GM19452 (cell line): ENCODE data around the gene GPR17.

ENCODE experiments used
- ATAC-seq: cut with Tn5 transposase; IDR thresholded peaks from one replicate; pipeline ENCODE4 v1.9.1; 2021; ENCODE audit not compliant: unreplicated experiment

The GPR17 gene

DNA sequence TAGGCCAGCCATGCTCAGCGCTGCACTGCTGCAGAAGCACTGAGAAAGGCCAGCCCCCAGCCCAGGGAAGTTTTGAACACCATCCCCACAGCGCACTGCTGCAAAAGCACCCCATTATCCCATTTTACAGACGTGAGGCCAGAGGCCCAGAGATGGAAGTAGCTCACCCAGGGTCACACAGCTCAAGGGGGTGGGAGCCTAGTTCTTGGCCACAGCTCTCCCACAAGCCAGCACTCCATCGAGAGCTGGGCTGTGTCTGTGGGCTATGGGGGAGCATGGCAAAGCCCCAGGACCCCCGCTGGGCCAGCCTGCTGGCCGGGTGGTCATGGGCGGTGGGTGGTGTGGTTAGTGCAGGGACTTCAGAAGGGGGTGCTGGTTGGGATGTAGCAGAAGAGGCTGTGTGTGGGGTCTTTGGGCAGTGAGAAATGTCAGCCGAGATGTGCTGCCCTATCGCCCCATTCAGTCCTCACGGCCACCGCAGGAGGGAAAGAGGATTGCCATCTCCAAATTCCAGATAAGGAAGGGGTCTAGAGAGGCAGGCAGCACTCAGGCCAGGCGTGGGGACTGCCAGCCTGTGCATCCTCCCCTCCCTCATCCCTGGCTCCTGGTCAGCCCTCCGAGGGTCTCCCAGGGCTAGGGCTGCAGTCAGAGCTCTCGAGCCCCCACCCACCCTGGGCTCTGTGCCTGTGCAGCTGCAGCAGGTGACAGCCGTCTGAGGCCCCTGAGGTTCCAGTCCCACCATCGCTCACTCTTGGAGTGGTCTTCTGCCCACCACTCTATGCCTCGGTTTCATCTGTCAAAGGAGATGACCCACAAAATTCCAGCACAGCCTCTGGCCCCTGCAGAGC, 17.0 kb upstream of the GPR17 start:
- ATAC-seq = no peak

DNA sequence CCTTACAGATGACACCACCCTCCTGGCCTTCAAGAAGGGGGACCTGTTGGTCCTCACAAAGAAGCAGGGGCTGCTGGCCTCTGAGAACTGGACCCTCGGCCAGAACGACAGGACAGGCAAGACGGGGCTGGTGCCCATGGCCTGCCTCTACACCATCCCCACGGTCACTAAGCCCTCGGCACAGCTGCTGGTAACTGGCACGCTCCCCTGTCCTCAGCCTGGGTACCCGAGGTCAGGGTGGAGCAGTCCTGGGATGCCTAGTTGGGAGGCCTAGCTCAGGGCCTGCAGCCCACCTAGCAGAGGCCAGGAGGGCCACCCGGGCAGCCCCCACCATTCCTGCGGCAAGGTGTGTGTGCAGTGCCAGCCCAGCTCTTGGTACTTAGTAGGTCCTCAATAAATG, 16.3 kb upstream of the GPR17 start:
- no peak for ATAC-seq

GRCh38 chr2:127630096-127630863, 15.7 kb upstream of the GPR17 start:
- no peak for ATAC-seq

DNA sequence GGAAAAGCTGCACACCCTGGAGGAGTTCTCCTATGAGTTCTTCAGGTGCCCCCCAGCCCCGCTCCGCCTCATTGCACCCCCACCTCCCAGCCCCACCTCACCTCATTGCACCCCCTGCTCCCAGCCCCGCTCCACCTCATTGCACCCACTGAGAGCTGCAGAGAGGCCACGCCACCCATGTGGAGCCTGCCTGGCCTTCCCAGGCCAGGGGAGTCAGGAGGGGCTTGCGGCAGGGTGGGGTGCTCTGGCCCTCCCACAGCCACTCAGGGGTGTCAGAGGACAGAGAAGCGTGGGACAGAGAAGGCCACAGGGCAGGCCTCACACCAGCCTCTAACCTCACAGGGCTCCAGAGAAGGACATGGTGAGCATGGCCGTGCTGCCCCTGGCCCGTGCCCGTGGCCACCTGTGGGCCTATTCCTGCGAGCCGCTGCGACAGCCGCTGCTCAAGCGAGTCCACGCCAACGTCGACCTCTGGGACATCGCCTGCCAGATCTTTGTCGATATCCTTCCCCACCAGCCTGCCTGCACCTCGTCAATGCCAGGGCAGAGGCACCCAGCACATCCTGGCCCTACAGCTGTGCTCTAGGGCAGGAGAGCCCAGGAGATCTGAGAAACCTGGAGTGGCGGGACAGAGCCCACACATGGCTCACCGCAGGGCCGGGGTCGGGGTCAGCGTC, 15.0 kb upstream of the GPR17 start:
- no peak for ATAC-seq

DNA sequence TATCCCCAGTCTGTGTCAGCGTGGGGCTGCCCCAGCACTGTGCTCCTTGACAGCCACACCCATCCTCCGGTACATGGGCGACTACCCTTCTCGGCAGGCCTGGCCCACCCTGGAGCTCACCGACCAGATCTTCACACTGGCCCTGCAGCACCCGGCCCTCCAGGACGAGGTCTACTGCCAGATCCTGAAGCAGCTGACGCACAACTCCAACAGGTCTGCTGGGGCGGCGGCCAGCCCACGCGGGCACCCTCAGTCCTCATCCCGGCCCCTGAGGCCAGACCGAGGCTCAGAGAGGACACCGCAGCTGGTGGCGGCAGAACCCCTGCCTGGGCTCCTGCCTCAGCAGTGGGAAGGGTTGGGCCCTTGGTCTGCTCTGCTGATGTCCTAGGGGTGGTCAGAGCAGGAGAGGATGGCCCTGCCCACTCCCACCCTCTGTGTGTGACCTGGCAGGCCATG, 14.4 kb upstream of the GPR17 start:
- ATAC-seq = no peak

GRCh38 chr2:127631997-127632581, 13.9 kb upstream of the GPR17 start:
- ATAC-seq = no peak

DNA sequence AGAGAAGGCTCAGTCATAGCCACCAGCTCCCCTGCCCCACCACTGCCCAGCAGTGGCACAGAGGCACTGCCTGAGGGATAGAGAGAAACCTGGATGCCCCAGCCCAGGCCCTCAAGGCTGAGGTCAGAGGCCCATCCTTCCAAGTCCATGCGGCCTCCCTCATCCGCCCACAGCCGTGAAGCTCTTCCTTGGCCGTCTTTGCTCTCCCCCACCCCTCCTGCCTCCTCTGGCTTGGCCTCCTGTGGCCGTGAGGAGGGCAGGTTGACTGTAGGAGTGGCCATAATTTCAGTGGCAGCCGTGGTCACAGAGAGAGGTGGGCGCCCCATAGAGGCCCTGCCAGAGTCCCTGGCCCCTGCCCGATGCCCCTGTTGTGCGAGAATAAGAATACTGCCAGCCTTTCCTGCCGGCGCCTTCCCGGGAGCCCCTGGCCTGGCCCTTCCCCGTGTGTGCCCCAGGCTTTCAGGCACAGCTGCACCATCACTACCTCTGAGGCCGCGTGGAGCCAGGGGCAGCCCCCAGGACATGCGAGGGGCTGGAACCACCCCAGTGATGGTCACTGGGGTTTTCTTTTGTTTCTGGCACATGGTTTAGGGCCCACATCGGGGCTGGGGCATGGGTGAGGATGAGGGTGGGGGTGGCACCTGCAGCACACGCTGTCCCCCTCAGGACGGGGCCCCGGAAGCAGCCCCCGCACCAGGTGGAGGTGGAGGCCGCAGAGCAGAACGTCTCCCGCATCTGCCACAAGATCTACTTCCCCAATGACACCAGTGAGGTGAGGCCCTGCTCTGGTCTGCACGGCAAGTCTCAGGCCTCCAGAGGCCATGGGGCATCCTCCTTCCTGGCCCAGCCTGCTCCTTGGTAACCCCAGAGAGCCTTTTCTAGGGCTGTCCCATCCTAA, 13.1 kb upstream of the GPR17 start:
- ATAC-seq = no peak

DNA sequence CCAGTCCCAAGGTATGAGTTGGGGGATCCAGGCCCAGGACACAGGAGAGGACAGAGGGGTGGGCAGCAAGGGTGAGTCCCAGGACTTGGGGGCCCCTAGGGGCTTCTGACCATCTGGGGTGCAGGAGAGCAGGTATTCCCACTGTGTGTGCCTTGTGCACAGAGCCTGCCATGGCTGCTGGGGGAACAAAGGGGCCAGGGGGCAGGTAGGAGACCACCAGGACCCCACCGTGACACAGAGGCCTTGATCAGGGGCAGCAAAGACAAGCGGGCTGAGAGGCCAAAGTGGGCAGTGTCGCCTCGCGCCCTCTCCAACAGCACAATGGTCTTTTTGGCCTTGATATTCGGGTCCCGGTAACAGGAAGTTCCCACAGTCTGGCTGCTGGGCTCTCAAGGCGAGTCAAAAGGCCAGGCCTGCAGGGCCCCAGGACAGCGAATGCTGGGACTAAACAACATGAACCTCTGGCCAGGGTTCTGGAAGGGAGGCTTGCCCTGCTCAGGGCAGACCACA, 12.3 kb upstream of the GPR17 start:
- no peak for ATAC-seq

DNA sequence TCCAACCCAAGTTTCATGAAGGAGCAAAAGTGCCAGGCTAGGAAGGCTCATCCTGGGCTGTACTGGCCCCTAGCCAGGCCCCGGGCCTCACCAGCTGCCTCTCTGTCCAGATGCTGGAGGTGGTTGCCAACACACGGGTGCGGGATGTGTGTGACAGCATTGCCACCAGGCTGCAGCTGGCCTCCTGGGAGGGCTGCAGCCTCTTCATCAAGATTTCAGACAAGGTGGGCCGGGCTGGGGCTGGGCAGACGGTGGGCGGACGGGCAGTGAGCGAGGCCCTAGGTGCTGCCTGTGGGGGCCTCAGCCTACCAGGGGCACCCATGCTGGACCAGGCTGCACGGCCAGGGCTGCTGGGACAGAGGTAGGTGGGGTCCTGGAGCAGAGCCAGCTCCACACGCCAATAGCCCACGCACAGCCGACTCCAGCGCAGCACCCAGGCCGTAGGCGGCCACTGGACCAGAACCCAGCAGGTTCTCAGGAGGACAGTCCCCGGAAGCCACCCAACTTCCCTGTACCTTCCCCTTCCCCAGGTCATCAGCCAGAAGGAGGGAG, 11.8 kb upstream of the GPR17 start:
- ATAC-seq = no peak

- ATAC-seq = no peak
Observed at GRCh38 chr2:127634626-127635379, 11.2 kb upstream of the GPR17 start.

DNA sequence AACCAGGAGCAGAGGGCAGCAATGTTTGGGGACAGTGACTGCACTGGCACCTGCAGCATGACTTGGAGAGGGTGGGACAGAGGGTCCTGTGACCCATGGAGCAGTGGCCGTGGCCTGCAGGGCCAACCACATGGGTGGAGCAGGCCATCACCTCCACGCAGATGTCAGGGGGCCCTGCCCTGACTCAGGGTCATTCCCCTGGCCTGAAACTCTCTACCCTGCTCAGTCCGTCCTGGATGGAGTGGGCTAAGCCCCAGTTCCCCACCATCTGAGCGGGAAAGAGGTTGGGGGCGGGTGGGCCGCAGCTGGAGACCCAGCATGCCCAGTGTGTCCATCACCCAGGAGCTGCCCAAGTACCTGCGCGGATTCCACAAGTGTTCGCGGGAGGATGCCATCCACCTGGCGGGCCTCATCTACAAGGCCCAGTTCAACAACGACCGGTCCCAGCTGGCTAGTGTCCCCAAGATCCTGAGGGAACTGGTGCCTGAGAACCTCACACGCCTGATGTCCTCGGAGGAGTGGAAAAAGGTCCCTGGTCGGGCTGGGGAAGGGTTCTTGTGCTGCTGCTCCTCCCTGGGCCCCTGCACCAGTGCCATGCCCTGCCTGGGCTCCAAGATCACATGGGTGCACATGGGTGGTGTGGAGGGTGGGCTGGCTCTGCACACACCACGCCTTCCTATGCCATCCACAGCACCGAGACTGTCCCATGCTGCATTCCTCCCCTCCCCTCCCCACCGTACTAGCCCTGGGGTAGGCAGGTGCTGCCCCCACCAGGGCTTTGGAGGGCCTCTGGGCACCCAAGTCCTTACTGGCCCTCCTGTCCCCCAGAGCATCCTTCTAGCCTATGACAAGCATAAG, 10.3 kb upstream of the GPR17 start:
- no peak for ATAC-seq

DNA sequence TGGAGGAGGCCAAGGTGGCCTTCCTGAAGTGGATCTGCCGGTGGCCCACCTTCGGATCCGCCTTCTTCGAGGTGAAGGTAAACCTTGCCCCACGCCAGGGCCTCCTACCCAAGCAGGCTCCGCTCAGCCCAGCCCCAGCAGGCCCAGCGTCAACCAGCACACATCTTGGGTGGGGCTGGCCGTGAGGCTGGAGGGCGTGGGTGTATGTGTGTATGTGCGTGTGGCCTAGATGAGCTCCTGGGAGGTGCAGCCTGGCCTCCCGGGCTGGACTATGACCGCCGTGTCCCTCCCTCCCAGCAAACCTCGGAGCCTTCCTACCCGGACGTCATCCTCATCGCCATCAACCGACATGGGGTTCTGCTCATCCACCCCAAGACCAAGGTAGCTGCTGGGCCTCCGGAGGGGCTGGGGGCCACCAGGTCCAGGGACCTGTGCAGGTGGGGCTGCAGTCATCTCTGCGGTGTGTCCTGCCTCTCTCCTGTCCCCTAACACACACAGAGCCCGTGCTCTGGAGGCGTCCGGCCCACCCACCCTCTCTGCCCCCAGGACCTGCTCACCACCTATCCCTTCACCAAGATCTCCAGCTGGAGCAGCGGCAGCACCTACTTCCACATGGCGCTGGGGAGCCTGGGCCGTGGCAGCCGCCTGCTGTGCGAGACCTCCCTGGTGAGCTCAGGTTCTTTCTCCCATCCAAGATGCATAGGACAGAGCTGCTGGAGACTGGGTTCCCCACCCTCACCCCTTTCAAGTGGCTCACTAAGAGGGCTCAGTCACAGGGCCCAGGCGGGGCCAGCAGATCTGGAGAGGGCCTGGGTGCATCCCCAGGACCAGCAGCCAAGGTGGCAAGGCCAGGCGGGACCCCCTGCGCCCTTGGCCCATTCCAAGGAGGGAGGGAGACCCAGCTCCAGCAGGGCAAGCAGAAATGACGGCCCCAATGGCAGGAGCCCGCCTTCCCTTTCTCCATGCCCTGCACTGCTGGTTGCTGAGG, 9.4 kb upstream of the GPR17 start:
- no peak for ATAC-seq

- no peak for ATAC-seq
Observed at GRCh38 chr2:127637236-127637630, 8.7 kb upstream of the GPR17 start.

GRCh38 chr2:127637725-127638252, 8.2 kb upstream of the GPR17 start:
- no peak for ATAC-seq

DNA sequence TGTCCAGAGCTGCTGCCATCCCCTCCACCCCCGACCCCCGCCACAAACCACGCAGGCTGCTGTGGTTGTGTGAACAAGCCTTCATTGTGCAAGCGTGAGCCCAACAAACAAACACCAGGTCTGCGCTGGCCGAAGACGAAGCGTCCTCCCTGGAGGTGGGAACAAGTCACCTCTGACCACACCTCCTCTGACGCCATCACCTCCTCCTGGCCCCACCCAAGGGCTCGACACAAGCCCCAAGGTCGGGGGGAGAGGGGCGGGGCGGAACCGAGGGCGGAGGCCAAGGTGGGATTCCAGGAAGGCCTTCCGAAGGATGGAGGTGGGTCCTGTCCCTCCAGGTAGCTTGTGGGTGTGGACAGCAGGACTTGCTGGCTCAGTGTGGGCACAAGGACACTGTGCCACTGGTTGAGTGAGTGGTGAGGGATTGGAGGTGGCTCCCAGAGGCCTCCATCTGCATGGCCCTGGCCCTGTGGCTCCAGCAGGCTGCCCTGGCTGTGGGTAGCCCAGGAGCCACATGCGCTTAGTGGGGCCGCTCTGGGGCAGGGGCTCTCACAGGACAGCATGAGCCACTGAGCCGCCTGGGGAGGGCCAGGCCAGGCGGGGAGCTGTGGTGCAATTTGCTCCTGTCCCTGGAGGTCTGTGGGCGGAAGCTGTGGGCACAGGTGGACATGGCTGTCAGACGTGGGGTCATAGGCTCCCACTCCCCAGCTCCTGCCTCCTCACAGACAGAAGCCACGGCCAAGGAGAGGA, 7.4 kb upstream of the GPR17 start:
- ATAC-seq = no peak

GRCh38 chr2:127639111-127639474, 6.9 kb upstream of the GPR17 start:
- ATAC-seq = no peak
